ENCODE measurements around the gene HTATIP2. TPM values are rescaled to one million over a fixed set of nuclear protein-coding genes. Genes with fewer than 3 reads are reported as not detected.

Gene HTATIP2
- total and polyA plus RNA-seq, 2 donors (not counting 3 experiments of a cell fraction or from before 2014, with no cell fraction given) = 37.2 to 57.6 TPM

- dilution Hi-C loops (cut with MboI; ENCODE audit: extremely low pct_ligation_motif_present, low sequenced_read_pairs) (no loop called here), intact Hi-C loops (cut with micrococcal nuclease) (no loop called here)
- Histone ChIP-seq H3K9ac (replicated peaks; ENCODE audit: extremely low read depth, insufficient read depth, low read length) (no peak overlapping the region), H3K4me1 (ENCODE audit: control insufficient read depth, extremely low read depth, insufficient read depth, low read length) (no peaks in the 10 kb centered on the region), H3K4me3 (replicated peaks in 1 of 3; ENCODE audit: insufficient read depth in 1 of 3, low read depth in 1 of 3, low read length in 3 of 3) (no peak overlapping the region), H3K36me3 (ENCODE audit: control insufficient read depth in 2 of 2, extremely low read depth in 1 of 2, insufficient read depth in 2 of 2, low read length in 2 of 2) (no peaks in the 10 kb centered on the region), H3K27ac (ENCODE audit: insufficient read depth, low read depth, low read length) (no peak overlapping the region), H3K79me2 (ENCODE audit: control insufficient read depth, insufficient read depth, low read length) (no peaks in the 10 kb centered on the region), H3K27me3 (ENCODE audit: control insufficient read depth in 2 of 2, insufficient read depth in 2 of 2, low read length in 2 of 2) (peaks cover 0 to 5% of the 10 kb centered on the region in 2 experiments), H2AFZ (ENCODE audit: low read depth, low read length) (no peak overlapping the region), H4K20me1 (replicated peaks; ENCODE audit: control insufficient read depth, extremely low read depth, insufficient read depth, low read length) (no peaks in the 10 kb centered on the region), H3K9me3 (replicated peaks; ENCODE audit: control insufficient read depth, insufficient read depth, low read length) (no peaks in the 10 kb centered on the region), H3K4me2 (ENCODE audit: insufficient read depth, low read length) (no peak overlapping the region), H3K9me1 (replicated peaks; ENCODE audit: control insufficient read depth, extremely low read depth, insufficient read depth, low read length) (no peaks in the 10 kb centered on the region)
- TF ChIP-seq MYC (IDR thresholded peaks at IDR 0.05; ENCODE audit: low read depth, low read length) = no peak
- no peak for TF ChIP-seq POLR2A (IDR thresholded peaks at IDR 0.05; ENCODE audit: low read depth, low read length)
- no peak for TF ChIP-seq JUN (IDR thresholded peaks at IDR 0.05; ENCODE audit: borderline replicate concordance, insufficient read depth, insufficient read length, low read depth)
- no peak for TF ChIP-seq MAX (IDR thresholded peaks at IDR 0.05; ENCODE audit: insufficient read depth, insufficient read length)
- no peak for TF ChIP-seq FOS (IDR thresholded peaks at IDR 0.05; ENCODE audit: borderline replicate concordance, insufficient read depth, low read length)
- no peak for TF ChIP-seq GATA2 (IDR thresholded peaks at IDR 0.05; ENCODE audit: insufficient read depth, insufficient read length, low read depth, low read length)
- no peak for TF ChIP-seq EZH2 (IDR thresholded peaks at IDR 0.05; ENCODE audit: borderline replicate concordance, low read depth, low read length, severe bottlenecking)
- no peak for TF ChIP-seq POLR2AphosphoS5 (IDR thresholded peaks at IDR 0.05; ENCODE audit: insufficient read depth, low read depth, low read length)
- no peak for TF ChIP-seq CTCF (IDR thresholded peaks at IDR 0.05; ENCODE audit: extremely low read depth in 1 of 2, insufficient read depth in 1 of 2, low read depth in 1 of 2, low read length in 2 of 2)
- CTCF ChIA-PET = interaction anchor here (1.3 kb wide), 1 partner anchor 10 kb away, joined by 3 read pairs; no protein-coding TSS in a partner anchor
- DNase-seq (ENCODE audit: low read depth, low spot score) = no peak
- no TSS peak for BruUV-seq (replicated peaks)
- FAIRE-seq = no peak
- POLR2A ChIA-PET = no interaction called here
Measured at GRCh38 chr11:20315800-20316199, 47.7 kb upstream of the HTATIP2 start.

Data from endothelial cell of umbilical vein (primary cell).